Measurements from ENCODE around the gene PTGDR.

PTGDR gene

GRCh38 chr14:52307376-52307775 lies 39.9 kb downstream of the PTGDR start:
- no peak overlapping the region for H3K4me3 ChIP-seq
- TF ChIP-seq Cebpa-rat (IDR thresholded peaks at IDR 0.05): no peak
- peaks cover 34 to 54% (median 43%) of the 10 kb centered on the region in 10 experiments for H3K4me1 ChIP-seq
- peaks cover 0 to 24% (median 0%) of the 10 kb centered on the region in 11 experiments; a peak in 3 of 22 replicates for H3K36me3 ChIP-seq
- H3K9ac ChIP-seq: no peak overlapping the region
- peaks cover 0 to 8% (median 0%) of the 10 kb centered on the region in 11 experiments; a peak in 5 of 22 replicates for H3K9me3 ChIP-seq (replicated peaks in 1 of 11)
- H4K20me1 ChIP-seq: no peaks in the 10 kb centered on the region
- H3K27me3 ChIP-seq: no peaks in the 10 kb centered on the region
- H3K27ac ChIP-seq: peak overlapping the region in 1 of 11 experiments; percentile 4; a peak in 1 of 22 replicates
- H3K4me2 ChIP-seq: peak overlapping the region in 3 of 11 experiments; percentile 3 to 25 (median 20); a peak in 2 of 22 replicates

GRCh38 chr14:52307905-52308304 lies 40.4 kb downstream of the PTGDR start:
- Histone ChIP-seq H3K4me2 (peak overlapping the region in 3 of 11 experiments; percentile 3 to 25 (median 20); a peak in 3 of 22 replicates), H3K4me1 (peaks cover 39 to 59% (median 46%) of the 10 kb centered on the region in 10 experiments), H3K9ac (no peak overlapping the region), H4K20me1 (no peaks in the 10 kb centered on the region), H3K27ac (peak overlapping the region in 1 of 11 experiments; percentile 4; a peak in 2 of 22 replicates), H3K9me3 (replicated peaks in 1 of 11) (peaks cover 0 to 8% (median 0%) of the 10 kb centered on the region in 11 experiments; a peak in 5 of 22 replicates), H3K4me3 (no peak overlapping the region), H3K36me3 (peaks cover 0 to 24% (median 0%) of the 10 kb centered on the region in 11 experiments; a peak in 3 of 22 replicates), H3K27me3 (no peaks in the 10 kb centered on the region)
- no peak for TF ChIP-seq Cebpa-rat (IDR thresholded peaks at IDR 0.05)

GRCh38 chr14:52310541-52310940 lies 43.0 kb downstream of the PTGDR start:
- peak overlapping the region; percentile 72 to 96 (median 90); a peak in 20 of 22 replicates for H3K27ac ChIP-seq
- peak overlapping the region in 9 of 11 experiments; percentile 12 to 94 (median 88); a peak in 17 of 22 replicates for H3K9ac ChIP-seq
- H3K27me3 ChIP-seq: no peaks in the 10 kb centered on the region
- peak overlapping the region in 6 of 10 experiments; percentile 85 to 94 (median 90); a peak in 11 of 20 replicates for H3K4me3 ChIP-seq
- peaks cover 0 to 8% (median 0%) of the 10 kb centered on the region in 11 experiments; a peak in 5 of 22 replicates for H3K9me3 ChIP-seq (replicated peaks in 1 of 11)
- no peak for TF ChIP-seq Cebpa-rat (IDR thresholded peaks at IDR 0.05)
- peaks cover 0 to 21% (median 0%) of the 10 kb centered on the region in 11 experiments; a peak in 3 of 22 replicates for H3K36me3 ChIP-seq
- H3K4me1 ChIP-seq: peaks cover 39 to 56% (median 46%) of the 10 kb centered on the region in 10 experiments
- peaks cover 0 to 2% (median 0%) of the 10 kb centered on the region in 11 experiments; a peak in 1 of 22 replicates for H4K20me1 ChIP-seq
- peak overlapping the region; percentile 85 to 99 (median 97); a peak in 21 of 22 replicates for H3K4me2 ChIP-seq

GRCh38 chr14:52312931-52313355 lies 45.4 kb downstream of the PTGDR start:
- Histone ChIP-seq H3K9me3 (replicated peaks in 1 of 11) (peaks cover 0 to 8% (median 0%) of the 10 kb centered on the region in 11 experiments; a peak in 2 of 22 replicates), H3K27ac (peak overlapping the region; percentile 78 to 96 (median 90); a peak in 21 of 22 replicates), H3K4me1 (peaks cover 50 to 76% (median 66%) of the 10 kb centered on the region in 10 experiments), H3K27me3 (no peaks in the 10 kb centered on the region), H3K36me3 (peaks cover 0 to 15% (median 0%) of the 10 kb centered on the region in 11 experiments; a peak in 5 of 22 replicates), H4K20me1 (peaks cover 0 to 18% (median 0%) of the 10 kb centered on the region in 11 experiments; a peak in 5 of 22 replicates), H3K9ac (peak overlapping the region; percentile 85 to 95 (median 89); a peak in 21 of 22 replicates), H3K4me3 (peak overlapping the region; percentile 69 to 94 (median 88)), H3K4me2 (peak overlapping the region; percentile 85 to 99 (median 97))
- TF ChIP-seq Cebpa-rat (IDR thresholded peaks at IDR 0.05): no peak

- H3K27ac ChIP-seq: peak overlapping the region; percentile 78 to 96 (median 90)
- H3K4me1 ChIP-seq: peaks cover 55 to 78% (median 69%) of the 10 kb centered on the region in 10 experiments
- peaks cover 0 to 16% (median 2%) of the 10 kb centered on the region in 11 experiments; a peak in 11 of 22 replicates for H3K36me3 ChIP-seq
- H3K27me3 ChIP-seq: no peaks in the 10 kb centered on the region
- H4K20me1 ChIP-seq: peaks cover 0 to 18% (median 0%) of the 10 kb centered on the region in 11 experiments; a peak in 5 of 22 replicates
- H3K9me3 ChIP-seq (replicated peaks in 1 of 11): peaks cover 0 to 8% (median 0%) of the 10 kb centered on the region in 11 experiments; a peak in 3 of 22 replicates
- H3K4me2 ChIP-seq: peak overlapping the region; percentile 85 to 99 (median 97)
- TF ChIP-seq Cebpa-rat (IDR thresholded peaks at IDR 0.05): no peak; a peak in 1 of 22 replicates
- peak overlapping the region; percentile 69 to 94 (median 88) for H3K4me3 ChIP-seq
- peak overlapping the region; percentile 85 to 95 (median 89) for H3K9ac ChIP-seq
These were observed 46.0 kb downstream of the PTGDR start for GRCh38 chr14:52313462-52313861.

- H3K4me3 ChIP-seq: peak within 1 kb of the TSS; percentile 69 to 94 (median 88)
- no peak for TF ChIP-seq Cebpa-rat (IDR thresholded peaks at IDR 0.05)
- H3K27me3 ChIP-seq: no peaks in the 10 kb centered on the region
These were observed 46.6 kb downstream of the PTGDR start, which contains the start of gene PTGER2 for GRCh38 chr14:52313903-52314594. TSS of gene PTGER2 (plus strand) at chr14:52314312. CDS start at chr14:52314549, 237 bp downstream.

GRCh38 chr14:52314595-52315354 lies 47.3 kb downstream of the PTGDR start:
- Histone ChIP-seq H3K4me1 (peaks cover 59 to 81% (median 70%) of the 10 kb centered on the region in 10 experiments), H3K9me3 (replicated peaks in 1 of 11) (peaks cover 1 to 14% (median 11%) of the 10 kb centered on the region in 11 experiments; a peak in 20 of 22 replicates), H3K27me3 (no peaks in the 10 kb centered on the region), H3K4me3 (peak overlapping the region; percentile 69 to 94 (median 88)), H3K4me2 (peak overlapping the region; percentile 85 to 99 (median 97)), H4K20me1 (peaks cover 0 to 18% (median 0%) of the 10 kb centered on the region in 11 experiments; a peak in 5 of 22 replicates), H3K27ac (peak overlapping the region; percentile 78 to 96 (median 90)), H3K36me3 (peaks cover 0 to 18% (median 15%) of the 10 kb centered on the region in 11 experiments; a peak in 18 of 22 replicates), H3K9ac (peak overlapping the region; percentile 85 to 95 (median 89))
- TF ChIP-seq Cebpa-rat (IDR thresholded peaks at IDR 0.05): no peak

More at GRCh38 chr14:52313903-52314594, 46.6 kb downstream of the PTGDR start, which contains the start of gene PTGER2:
- peaks cover 59 to 81% (median 73%) of the 10 kb centered on the region in 10 experiments for H3K4me1 ChIP-seq
- peak within 1 kb of the TSS; percentile 85 to 95 (median 89) for H3K9ac ChIP-seq
- peak within 1 kb of the TSS; percentile 78 to 96 (median 90) for H3K27ac ChIP-seq
- H4K20me1 ChIP-seq: peaks cover 0 to 18% (median 0%) of the 10 kb centered on the region in 11 experiments; a peak in 5 of 22 replicates
- H3K36me3 ChIP-seq: peaks cover 0 to 18% (median 7%) of the 10 kb centered on the region in 11 experiments; a peak in 15 of 22 replicates
- H3K9me3 ChIP-seq (replicated peaks in 1 of 11): peaks cover 0 to 10% (median 4%) of the 10 kb centered on the region in 11 experiments; a peak in 13 of 22 replicates
- peak within 1 kb of the TSS; percentile 85 to 99 (median 97) for H3K4me2 ChIP-seq
